COLO829 (cell line): Measurements from ENCODE around the gene AP3D1.

ENCODE experiments used
- DNase-seq: peaks from one replicate; pipeline ENCODE4 v3.0.0; 2012; ENCODE audit warnings: low spot score

The AP3D1 gene

GRCh38 chr19:2180881-2181632 is 29.7 kb upstream of the AP3D1 start:
- DNase-seq, result no peak

GRCh38 chr19:2180114-2180513 is 28.7 kb upstream of the AP3D1 start:
- no peak for DNase-seq

- no peak for DNase-seq
These were observed 27.7 kb upstream of the AP3D1 start for GRCh38 chr19:2179095-2179494.

- no peak for DNase-seq
These were observed 25.1 kb upstream of the AP3D1 start for GRCh38 chr19:2176337-2176994.

- DNase-seq, result no peak
These were observed 24.4 kb upstream of the AP3D1 start for GRCh38 chr19:2175742-2176141.

- no peak for DNase-seq
These were observed 22.6 kb upstream of the AP3D1 start for GRCh38 chr19:2173767-2174577.

- no peak for DNase-seq
These were observed 22.0 kb upstream of the AP3D1 start for GRCh38 chr19:2173388-2173766.

GRCh38 chr19:2171349-2172145 is 20.2 kb upstream of the AP3D1 start:
- DNase-seq, result no peak

GRCh38 chr19:2170987-2171348 is 19.6 kb upstream of the AP3D1 start:
- DNase-seq, result no peak

GRCh38 chr19:2170219-2170618 is 18.9 kb upstream of the AP3D1 start:
- no peak for DNase-seq

GRCh38 chr19:2168619-2169424 is 17.5 kb upstream of the AP3D1 start:
- DNase-seq, result peak; percentile 89

GRCh38 chr19:2167896-2168618 is 16.7 kb upstream of the AP3D1 start:
- DNase-seq, result no peak

- DNase-seq, result peak; percentile 56
These were observed 15.7 kb upstream of the AP3D1 start for GRCh38 chr19:2166741-2167738.

- DNase-seq, result no peak
These were observed 12.9 kb upstream of the AP3D1 start for GRCh38 chr19:2164020-2164998.

- no peak for DNase-seq
These were observed 9.0 kb upstream of the AP3D1 start for GRCh38 chr19:2160379-2160778.

- DNase-seq, result no peak
These were observed 6.1 kb upstream of the AP3D1 start for GRCh38 chr19:2157452-2157851.

GRCh38 chr19:2154587-2155075 is 3.3 kb upstream of the AP3D1 start:
- no peak for DNase-seq

- DNase-seq, result no peak
These were observed 500 bp downstream of the AP3D1 start for GRCh38 chr19:2150794-2151338.
